Chondrocyte (in vitro differentiated cells): ENCODE measurements around the gene DKK3. TPM values are rescaled to one million over a fixed set of nuclear protein-coding genes. Genes with fewer than 3 reads are reported as not detected.

Experiments
- DNase-seq: peaks from one replicate; pipeline ENCODE4 v3.0.0; 2021; ENCODE audit warnings: mixed read lengths, low spot score
- H3K27ac Mint-ChIP-seq: one replicate; pipeline ENCODE4 v1.8.0; 2021; ENCODE audit warnings: mild to moderate bottlenecking, moderate library complexity, mixed read lengths; ENCODE audit not compliant: unreplicated experiment
- H3K27me3 Mint-ChIP-seq: 2 replicates; pipeline ENCODE4 v1.8.0; 2021; ENCODE audit warnings: low read depth, mixed read lengths
- H3K36me3 Mint-ChIP-seq: 2 replicates; pipeline ENCODE4 v1.8.0; 2021; ENCODE audit warnings: low read depth, mixed read lengths
- H3K4me1 Mint-ChIP-seq: 2 replicates; pipeline ENCODE4 v1.8.0; 2021; ENCODE audit warnings: low read depth, mild to moderate bottlenecking, mixed read lengths
- H3K4me3 Mint-ChIP-seq: one replicate; pipeline ENCODE4 v1.8.0; 2021; ENCODE audit warnings: mild to moderate bottlenecking, moderate library complexity, mixed read lengths; ENCODE audit not compliant: unreplicated experiment
- H3K9me3 Mint-ChIP-seq: 2 replicates; pipeline ENCODE4 v1.8.0; 2021; ENCODE audit warnings: low read depth, mixed read lengths
- CTCF ChIP-seq: fragments of 200-600 bp; sonication (generic); IDR thresholded peaks from 2 replicates; pipeline ENCODE4 v1.5.0; 2021; ENCODE audit warnings: antibody characterized with exemption, mild to moderate bottlenecking, moderate library complexity
- total RNA-seq: library from RNA; stranded (reverse); gene quantifications from 3 replicates; pipeline ENCODE4 v1.2.1, GENCODE V29; 2021

The DKK3 gene
- total RNA-seq, 1 donor from 2014 or later: 575 TPM

GRCh38 chr11:11963842-11964773 lies 44.3 kb downstream of the DKK3 start:
- Mint-ChIP-seq H3K9me3 (no peaks in the 10 kb centered on the region), H3K4me3 (no peak overlapping the region), H3K27ac (no peak overlapping the region), H3K27me3 (no peaks in the 10 kb centered on the region), H3K4me1 (peaks cover 15% of the 10 kb centered on the region), H3K36me3 (peaks cover 45% of the 10 kb centered on the region)
- no peak for TF ChIP-seq CTCF
- DNase-seq: no peak

GRCh38 chr11:11963067-11963466 lies 45.4 kb downstream of the DKK3 start:
- no peak overlapping the region for H3K4me3 Mint-ChIP-seq
- H3K27ac Mint-ChIP-seq: no peak overlapping the region
- no peak for DNase-seq
- H3K27me3 Mint-ChIP-seq: no peaks in the 10 kb centered on the region
- H3K36me3 Mint-ChIP-seq: peaks cover 49% of the 10 kb centered on the region
- H3K9me3 Mint-ChIP-seq: no peaks in the 10 kb centered on the region
- no peak for TF ChIP-seq CTCF
- peaks cover 8% of the 10 kb centered on the region for H3K4me1 Mint-ChIP-seq

- no peaks in the 10 kb centered on the region for H3K27me3 Mint-ChIP-seq
- H3K4me3 Mint-ChIP-seq: no peak overlapping the region
- H3K36me3 Mint-ChIP-seq: peaks cover 40% of the 10 kb centered on the region
- peaks cover 3% of the 10 kb centered on the region for H3K4me1 Mint-ChIP-seq
- DNase-seq: no peak
- no peak overlapping the region for H3K27ac Mint-ChIP-seq
- H3K9me3 Mint-ChIP-seq: no peaks in the 10 kb centered on the region
- no peak for TF ChIP-seq CTCF
Measured at GRCh38 chr11:11961399-11962028, 46.9 kb downstream of the DKK3 start.

- H3K27me3 Mint-ChIP-seq: no peaks in the 10 kb centered on the region
- peaks cover 40% of the 10 kb centered on the region for H3K36me3 Mint-ChIP-seq
- DNase-seq: no peak
- H3K4me1 Mint-ChIP-seq: peaks cover 3% of the 10 kb centered on the region
- H3K9me3 Mint-ChIP-seq: no peaks in the 10 kb centered on the region
- H3K4me3 Mint-ChIP-seq: no peak overlapping the region
- no peak for TF ChIP-seq CTCF
- no peak overlapping the region for H3K27ac Mint-ChIP-seq
Measured at GRCh38 chr11:11960687-11961086, 47.7 kb downstream of the DKK3 start.

- no peak for TF ChIP-seq CTCF
- H3K4me3 Mint-ChIP-seq: no peak overlapping the region
Measured at GRCh38 chr11:11959601-11960000, 48.8 kb downstream of the DKK3 start.

More at GRCh38 chr11:11959601-11960000, 48.8 kb downstream of the DKK3 start:
- H3K9me3 Mint-ChIP-seq: no peaks in the 10 kb centered on the region
- peaks cover 35% of the 10 kb centered on the region for H3K36me3 Mint-ChIP-seq
- H3K27ac Mint-ChIP-seq: no peak overlapping the region
- no peaks in the 10 kb centered on the region for H3K27me3 Mint-ChIP-seq
- no peak for DNase-seq
- H3K4me1 Mint-ChIP-seq: peaks cover 3% of the 10 kb centered on the region
